ENCODE results near the gene DPP10. TPM values are rescaled to one million over a fixed set of nuclear protein-coding genes. Genes with fewer than 3 reads are reported as not detected.

DPP10 gene
- total RNA-seq, 1 donor, result not detected

- no peak for TF ChIP-seq CTCF (IDR thresholded peaks at IDR 0.05; ENCODE audit: insufficient read depth, low read length)
- DNase-seq (ENCODE audit: low read depth), result no peak
- H3K4me3 ChIP-seq (ENCODE audit: low read depth, low read length), result no peak overlapping the region
Observed at GRCh38 chr2:115542331-115542730, 1099.9 kb downstream of the DPP10 start.

GRCh38 chr2:115543024-115543423 lies 1100.6 kb downstream of the DPP10 start:
- no peak for DNase-seq (ENCODE audit: low read depth)
- no peak overlapping the region for H3K4me3 ChIP-seq (ENCODE audit: low read depth, low read length)
- TF ChIP-seq CTCF (IDR thresholded peaks at IDR 0.05; ENCODE audit: insufficient read depth, low read length), result no peak

GRCh38 chr2:115543461-115543860 lies 1101.0 kb downstream of the DPP10 start:
- H3K4me3 ChIP-seq (ENCODE audit: low read depth, low read length), result no peak overlapping the region
- DNase-seq (ENCODE audit: low read depth), result no peak
- TF ChIP-seq CTCF (IDR thresholded peaks at IDR 0.05; ENCODE audit: insufficient read depth, low read length), result no peak

GRCh38 chr2:115549611-115550130 lies 1107.2 kb downstream of the DPP10 start:
- no peak for TF ChIP-seq CTCF (IDR thresholded peaks at IDR 0.05; ENCODE audit: insufficient read depth, low read length)
- DNase-seq (ENCODE audit: low read depth), result no peak
- H3K4me3 ChIP-seq (ENCODE audit: low read depth, low read length), result no peak overlapping the region

GRCh38 chr2:115552726-115553125 lies 1110.3 kb downstream of the DPP10 start:
- TF ChIP-seq CTCF (IDR thresholded peaks at IDR 0.05; ENCODE audit: insufficient read depth, low read length), result no peak
- H3K4me3 ChIP-seq (ENCODE audit: low read depth, low read length), result no peak overlapping the region
- DNase-seq (ENCODE audit: low read depth), result no peak

GRCh38 chr2:115554153-115554552 lies 1111.7 kb downstream of the DPP10 start:
- H3K4me3 ChIP-seq (ENCODE audit: low read depth, low read length), result no peak overlapping the region
- no peak for TF ChIP-seq CTCF (IDR thresholded peaks at IDR 0.05; ENCODE audit: insufficient read depth, low read length)
- no peak for DNase-seq (ENCODE audit: low read depth)

GRCh38 chr2:115558725-115559124 lies 1116.3 kb downstream of the DPP10 start:
- no peak for DNase-seq (ENCODE audit: low read depth)
- H3K4me3 ChIP-seq (ENCODE audit: low read depth, low read length), result no peak overlapping the region
- no peak for TF ChIP-seq CTCF (IDR thresholded peaks at IDR 0.05; ENCODE audit: insufficient read depth, low read length)
